ENCODE measurements around the gene ADRB2. TPM values are rescaled to one million over a fixed set of nuclear protein-coding genes. Genes with fewer than 3 reads are reported as not detected.

Gene ADRB2
- total RNA-seq, 1 experiment from 2014 or later, result 2.8 TPM

GRCh38 chr5:148834689-148835088 lies 8.3 kb downstream of the ADRB2 start:
- H4K20me1 ChIP-seq (ENCODE audit: insufficient read depth), result peaks cover 28% of the 10 kb centered on the region
- H3F3A ChIP-seq (ENCODE audit: insufficient read depth, low read depth), result no peaks in the 10 kb centered on the region
- POLR2A ChIA-PET (ENCODE audit: unreplicated experiment), result no interaction called here
- TF ChIP-seq CTCF (conservative IDR thresholded peaks at IDR 0.05) (no peak), EZH2 (IDR thresholded peaks at IDR 0.05; ENCODE audit: low read depth) (no peak)
- H3K4me1 ChIP-seq (replicated peaks; ENCODE audit: insufficient read depth), result peaks cover 35% of the 10 kb centered on the region
- H3K4me2 ChIP-seq, result no peak overlapping the region
- DNase-seq, result no peak
- no peaks in the 10 kb centered on the region for H3K9me3 ChIP-seq (ENCODE audit: insufficient read depth, low read depth)
- peaks cover 20% of the 10 kb centered on the region for H3K36me3 ChIP-seq (ENCODE audit: low read depth)
- no peak overlapping the region for H3K4me3 ChIP-seq
- no peaks in the 10 kb centered on the region for H3K9me2 ChIP-seq (ENCODE audit: insufficient read depth)
- intact Hi-C loops (cut with micrococcal nuclease; ENCODE audit: unreplicated experiment), result no loop called here
- H3K27ac ChIP-seq, result no peak overlapping the region
- H3K79me2 ChIP-seq (ENCODE audit: low read depth), result peaks cover 63% of the 10 kb centered on the region
- BruUV-seq (replicated peaks), result no TSS peak
- no peak overlapping the region for H2AFZ ChIP-seq
- no peaks in the 10 kb centered on the region for H3K27me3 ChIP-seq (ENCODE audit: insufficient read depth, low read depth)
- CTCF ChIA-PET, result interaction anchor here (0.6 kb wide), 1 partner anchor 103 kb away, joined by 4 read pairs; no protein-coding TSS in a partner anchor

- ChIA-PET CTCF (no interaction called here), POLR2A (ENCODE audit: unreplicated experiment) (no interaction called here)
- Histone ChIP-seq H3K27ac (no peak overlapping the region), H3K36me3 (ENCODE audit: low read depth) (peaks cover 15% of the 10 kb centered on the region), H3K9me2 (ENCODE audit: insufficient read depth) (no peaks in the 10 kb centered on the region), H3K27me3 (ENCODE audit: insufficient read depth, low read depth) (no peaks in the 10 kb centered on the region), H2AFZ (no peak overlapping the region), H4K20me1 (ENCODE audit: insufficient read depth) (peaks cover 10% of the 10 kb centered on the region; the same call in 1 of the 2 replicates), H3K9me3 (ENCODE audit: insufficient read depth, low read depth) (no peaks in the 10 kb centered on the region), H3F3A (ENCODE audit: insufficient read depth, low read depth) (no peaks in the 10 kb centered on the region), H3K4me2 (no peak overlapping the region), H3K4me1 (replicated peaks; ENCODE audit: insufficient read depth) (peaks cover 24% of the 10 kb centered on the region), H3K4me3 (no peak overlapping the region), H3K79me2 (ENCODE audit: low read depth) (peaks cover 44% of the 10 kb centered on the region)
- intact Hi-C loops (cut with micrococcal nuclease; ENCODE audit: unreplicated experiment), result no loop called here
- BruUV-seq (replicated peaks), result no TSS peak
- no peak for DNase-seq
- TF ChIP-seq EZH2 (IDR thresholded peaks at IDR 0.05; ENCODE audit: low read depth) (no peak), CTCF (conservative IDR thresholded peaks at IDR 0.05) (no peak)
Measured at GRCh38 chr5:148836272-148837250, 10.2 kb downstream of the ADRB2 start.

GRCh38 chr5:148837383-148837782 lies 11.0 kb downstream of the ADRB2 start:
- Histone ChIP-seq H3K36me3 (ENCODE audit: low read depth) (peaks cover 12% of the 10 kb centered on the region; the same call in 1 of the 2 replicates), H3F3A (ENCODE audit: insufficient read depth, low read depth) (no peaks in the 10 kb centered on the region), H3K4me2 (no peak overlapping the region), H3K27ac (no peak overlapping the region), H3K4me3 (no peak overlapping the region), H3K27me3 (ENCODE audit: insufficient read depth, low read depth) (no peaks in the 10 kb centered on the region), H2AFZ (no peak overlapping the region), H3K9me2 (ENCODE audit: insufficient read depth) (no peaks in the 10 kb centered on the region), H3K4me1 (replicated peaks; ENCODE audit: insufficient read depth) (peaks cover 24% of the 10 kb centered on the region), H3K9me3 (ENCODE audit: insufficient read depth, low read depth) (no peaks in the 10 kb centered on the region), H3K79me2 (ENCODE audit: low read depth) (peaks cover 42% of the 10 kb centered on the region), H4K20me1 (ENCODE audit: insufficient read depth) (0 out of 2 replicates have a peak, but pooled peaks cover 6% of the 10 kb centered on the region)
- TF ChIP-seq EZH2 (IDR thresholded peaks at IDR 0.05; ENCODE audit: low read depth) (no peak), CTCF (conservative IDR thresholded peaks at IDR 0.05) (no peak)
- intact Hi-C loops (cut with micrococcal nuclease; ENCODE audit: unreplicated experiment), result no loop called here
- no peak for DNase-seq
- POLR2A ChIA-PET (ENCODE audit: unreplicated experiment), result interaction anchor here (0.6 kb wide), 1 partner anchor 438 kb away, joined by 7 read pairs; no protein-coding TSS in a partner anchor
- CTCF ChIA-PET, result no interaction called here
- BruUV-seq (replicated peaks), result no TSS peak
